Osteocyte (in vitro differentiated cells): ENCODE data around the gene PRTFDC1. TPM values are rescaled to one million over a fixed set of nuclear protein-coding genes. Genes with fewer than 3 reads are reported as not detected.

Experiments used
- DNase-seq: peaks from one replicate; pipeline ENCODE4 v3.0.0; 2021; ENCODE audit warnings: mixed read lengths; ENCODE audit not compliant: unreplicated experiment; ENCODE audit errors: extremely low spot score
- H3K27ac Mint-ChIP-seq: one replicate; pipeline ENCODE4 v1.8.0; 2021; ENCODE audit warnings: mild to moderate bottlenecking, mixed read lengths; ENCODE audit not compliant: unreplicated experiment
- H3K27me3 Mint-ChIP-seq: one replicate; pipeline ENCODE4 v1.8.0; 2021; ENCODE audit warnings: mixed read lengths; ENCODE audit not compliant: unreplicated experiment
- H3K36me3 Mint-ChIP-seq: one replicate; pipeline ENCODE4 v1.8.0; 2021; ENCODE audit warnings: mixed read lengths; ENCODE audit not compliant: unreplicated experiment
- H3K4me1 Mint-ChIP-seq: one replicate; pipeline ENCODE4 v1.8.0; 2021; ENCODE audit warnings: mixed read lengths; ENCODE audit not compliant: unreplicated experiment
- H3K4me3 Mint-ChIP-seq: one replicate; pipeline ENCODE4 v1.8.0; 2021; ENCODE audit warnings: mild to moderate bottlenecking, moderate library complexity, mixed read lengths; ENCODE audit not compliant: unreplicated experiment
- H3K9me3 Mint-ChIP-seq: one replicate; pipeline ENCODE4 v1.8.0; 2021; ENCODE audit warnings: mixed read lengths; ENCODE audit not compliant: unreplicated experiment
- total RNA-seq: library from RNA; stranded (reverse); gene quantifications from 2 replicates; pipeline ENCODE4 v1.2.1, GENCODE V29; 2021
- TF ChIP-seq, protein P1 (sequence below): fragments of 200-600 bp; sonication (generic); IDR thresholded peaks from 2 replicates; pipeline ENCODE4 v1.5.0; 2021; ENCODE audit warnings: antibody characterized with exemption, mild to moderate bottlenecking, moderate library complexity

The PRTFDC1 gene
- total RNA-seq, 1 donor from 2014 or later, result 4.4 TPM

DNA sequence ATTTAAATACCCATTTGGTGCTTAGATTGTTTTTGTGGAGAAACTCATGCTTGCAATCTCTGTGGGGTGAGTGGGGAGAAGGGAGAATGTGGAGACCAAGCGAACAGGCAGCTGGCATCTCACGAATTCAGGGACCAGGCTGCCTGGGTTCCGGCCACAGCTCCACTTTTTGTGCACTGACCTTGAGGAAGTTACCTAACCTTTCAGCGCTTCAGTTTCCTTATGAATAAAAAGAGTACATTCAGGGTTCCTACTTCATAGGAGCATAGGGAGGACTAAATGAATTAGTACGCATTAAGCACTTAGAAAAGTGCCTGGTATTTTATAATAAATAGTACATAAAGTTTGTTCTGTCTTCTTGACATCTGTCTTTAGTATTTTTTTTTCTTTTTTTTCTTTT, 72.5 kb downstream of the PRTFDC1 start:
- no peaks in the 10 kb centered on the region for H3K36me3 Mint-ChIP-seq
- no peaks in the 10 kb centered on the region for H3K27me3 Mint-ChIP-seq
- H3K4me1 Mint-ChIP-seq, result peaks cover 29% of the 10 kb centered on the region
- TF ChIP-seq, protein P1, sequence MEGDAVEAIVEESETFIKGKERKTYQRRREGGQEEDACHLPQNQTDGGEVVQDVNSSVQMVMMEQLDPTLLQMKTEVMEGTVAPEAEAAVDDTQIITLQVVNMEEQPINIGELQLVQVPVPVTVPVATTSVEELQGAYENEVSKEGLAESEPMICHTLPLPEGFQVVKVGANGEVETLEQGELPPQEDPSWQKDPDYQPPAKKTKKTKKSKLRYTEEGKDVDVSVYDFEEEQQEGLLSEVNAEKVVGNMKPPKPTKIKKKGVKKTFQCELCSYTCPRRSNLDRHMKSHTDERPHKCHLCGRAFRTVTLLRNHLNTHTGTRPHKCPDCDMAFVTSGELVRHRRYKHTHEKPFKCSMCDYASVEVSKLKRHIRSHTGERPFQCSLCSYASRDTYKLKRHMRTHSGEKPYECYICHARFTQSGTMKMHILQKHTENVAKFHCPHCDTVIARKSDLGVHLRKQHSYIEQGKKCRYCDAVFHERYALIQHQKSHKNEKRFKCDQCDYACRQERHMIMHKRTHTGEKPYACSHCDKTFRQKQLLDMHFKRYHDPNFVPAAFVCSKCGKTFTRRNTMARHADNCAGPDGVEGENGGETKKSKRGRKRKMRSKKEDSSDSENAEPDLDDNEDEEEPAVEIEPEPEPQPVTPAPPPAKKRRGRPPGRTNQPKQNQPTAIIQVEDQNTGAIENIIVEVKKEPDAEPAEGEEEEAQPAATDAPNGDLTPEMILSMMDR, result no peak
- H3K4me3 Mint-ChIP-seq, result no peak overlapping the region
- no peaks in the 10 kb centered on the region for H3K9me3 Mint-ChIP-seq
- no peak overlapping the region for H3K27ac Mint-ChIP-seq
- DNase-seq, result no peak

DNA sequence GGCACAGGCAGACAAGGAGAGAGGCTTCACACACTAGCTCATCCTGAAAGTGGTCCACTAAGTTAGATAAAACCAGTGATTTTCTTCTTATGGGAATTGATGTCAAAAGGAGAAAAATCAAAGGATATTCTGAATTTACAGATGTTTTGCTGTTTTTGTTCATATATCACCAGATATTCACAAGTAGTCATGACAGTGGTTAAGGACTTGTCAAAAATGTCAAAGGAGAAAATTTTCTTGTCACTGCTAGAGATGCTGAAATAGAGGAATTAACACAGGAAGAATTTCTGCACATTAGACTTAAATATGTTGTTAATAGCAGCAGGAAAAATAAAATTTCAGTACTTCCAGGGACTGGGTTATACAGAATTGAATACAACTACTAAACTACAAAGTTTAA, 78.3 kb downstream of the PRTFDC1 start:
- DNase-seq, result no peak
- Mint-ChIP-seq H3K27ac (peak overlapping the region; percentile 90), H3K4me1 (peaks cover 39% of the 10 kb centered on the region), H3K27me3 (no peaks in the 10 kb centered on the region), H3K36me3 (no peaks in the 10 kb centered on the region), H3K9me3 (no peaks in the 10 kb centered on the region), H3K4me3 (no peak overlapping the region)
- TF ChIP-seq, protein P1, result no peak

DNA sequence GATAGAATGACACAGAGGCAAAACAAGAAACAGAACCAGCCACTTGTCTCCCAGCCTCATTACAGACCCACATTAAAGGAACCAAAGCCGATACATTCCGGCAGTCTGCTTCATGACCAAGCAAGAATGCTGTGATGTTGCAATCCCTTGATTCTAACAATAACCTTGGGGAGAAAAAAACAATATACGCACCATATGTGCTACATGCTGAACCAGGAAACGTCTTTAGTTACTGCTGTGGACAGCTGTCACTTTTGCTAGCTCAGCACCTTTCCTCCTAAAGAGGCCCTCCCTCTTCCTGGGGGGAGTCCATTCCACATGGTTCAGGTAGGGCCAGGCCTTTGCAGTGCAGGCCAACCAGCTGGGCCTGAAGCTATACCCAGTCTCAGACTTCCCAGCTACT, 79.1 kb downstream of the PRTFDC1 start:
- TF ChIP-seq, protein P1, result no peak
- Mint-ChIP-seq H3K4me3 (no peak overlapping the region), H3K9me3 (no peaks in the 10 kb centered on the region), H3K4me1 (peaks cover 37% of the 10 kb centered on the region), H3K27me3 (no peaks in the 10 kb centered on the region), H3K27ac (peak overlapping the region; percentile 90), H3K36me3 (no peaks in the 10 kb centered on the region)
- peak; percentile 85 for DNase-seq

DNA sequence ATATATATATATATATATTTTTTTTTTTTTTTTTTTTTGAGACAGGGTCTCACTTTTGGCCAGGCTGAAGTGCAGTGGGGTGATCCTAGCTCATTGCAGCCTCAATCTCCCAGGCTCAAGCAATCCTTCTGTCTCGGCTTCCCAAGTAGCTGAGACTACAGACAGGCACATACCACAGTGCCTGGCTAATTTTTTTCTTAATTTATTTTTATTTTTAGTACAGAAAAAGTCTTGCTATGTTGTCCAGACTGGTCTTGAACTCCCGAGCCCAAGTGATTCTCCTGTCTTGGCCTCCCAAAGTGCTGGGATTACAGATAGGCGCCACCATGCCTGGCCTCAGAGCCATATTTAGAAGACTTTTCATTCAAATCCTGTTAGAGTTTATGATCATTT, 79.6 kb downstream of the PRTFDC1 start:
- Mint-ChIP-seq H3K27me3 (no peaks in the 10 kb centered on the region), H3K36me3 (no peaks in the 10 kb centered on the region), H3K4me1 (peaks cover 37% of the 10 kb centered on the region), H3K27ac (peak overlapping the region; percentile 90), H3K4me3 (no peak overlapping the region), H3K9me3 (no peaks in the 10 kb centered on the region)
- TF ChIP-seq, protein P1, result no peak
- DNase-seq, result no peak

DNA sequence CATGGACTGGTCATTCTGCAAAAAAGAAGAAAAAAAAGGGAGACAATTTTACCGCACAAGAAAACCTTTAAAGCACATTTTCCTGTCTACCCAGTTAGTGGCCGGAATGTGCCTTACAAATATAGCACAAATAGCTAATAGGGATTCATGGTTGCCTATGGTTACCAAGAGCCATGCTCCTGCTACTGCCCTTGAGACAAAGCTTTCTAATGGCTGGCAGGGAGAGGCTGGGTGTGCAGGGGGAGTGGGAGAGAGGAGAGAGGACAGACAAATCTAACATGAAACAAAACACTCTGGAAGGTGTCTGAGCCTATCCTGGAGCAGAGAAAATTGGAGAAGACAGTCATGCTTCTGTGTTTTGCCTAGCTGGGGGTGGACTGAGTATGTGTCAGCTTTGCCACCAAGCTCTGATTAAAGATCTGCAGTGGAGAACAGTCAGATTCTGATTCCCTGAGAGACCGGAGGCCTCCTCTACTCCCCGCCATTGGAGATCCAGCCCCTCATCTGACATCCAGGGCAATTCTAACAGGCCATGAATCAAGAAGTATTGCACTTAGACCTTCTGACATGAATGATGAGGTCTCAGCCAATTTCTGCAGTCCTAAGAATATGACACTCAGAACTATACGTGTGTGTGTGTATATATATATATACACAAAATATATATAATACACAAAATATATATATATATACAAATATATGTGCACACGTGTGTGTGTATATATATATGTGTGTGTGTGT, 80.2 kb downstream of the PRTFDC1 start:
- Mint-ChIP-seq H3K27ac (peak overlapping the region; percentile 77), H3K36me3 (no peaks in the 10 kb centered on the region), H3K4me3 (no peak overlapping the region), H3K9me3 (no peaks in the 10 kb centered on the region), H3K27me3 (no peaks in the 10 kb centered on the region), H3K4me1 (peaks cover 40% of the 10 kb centered on the region)
- DNase-seq, result no peak
- TF ChIP-seq, protein P1, result no peak
